ENCODE results near the gene RHOBTB1. TPM values are rescaled to one million over a fixed set of nuclear protein-coding genes. Genes with fewer than 3 reads are reported as not detected.
"Not testable (repeated sequence)": the region's sequence is repeated elsewhere in the genome, so short reads cannot be mapped to it uniquely, and the experiment has no call there.

Gene RHOBTB1
- total RNA-seq, 1 donor from 2014 or later: 21.5 TPM

DNA sequence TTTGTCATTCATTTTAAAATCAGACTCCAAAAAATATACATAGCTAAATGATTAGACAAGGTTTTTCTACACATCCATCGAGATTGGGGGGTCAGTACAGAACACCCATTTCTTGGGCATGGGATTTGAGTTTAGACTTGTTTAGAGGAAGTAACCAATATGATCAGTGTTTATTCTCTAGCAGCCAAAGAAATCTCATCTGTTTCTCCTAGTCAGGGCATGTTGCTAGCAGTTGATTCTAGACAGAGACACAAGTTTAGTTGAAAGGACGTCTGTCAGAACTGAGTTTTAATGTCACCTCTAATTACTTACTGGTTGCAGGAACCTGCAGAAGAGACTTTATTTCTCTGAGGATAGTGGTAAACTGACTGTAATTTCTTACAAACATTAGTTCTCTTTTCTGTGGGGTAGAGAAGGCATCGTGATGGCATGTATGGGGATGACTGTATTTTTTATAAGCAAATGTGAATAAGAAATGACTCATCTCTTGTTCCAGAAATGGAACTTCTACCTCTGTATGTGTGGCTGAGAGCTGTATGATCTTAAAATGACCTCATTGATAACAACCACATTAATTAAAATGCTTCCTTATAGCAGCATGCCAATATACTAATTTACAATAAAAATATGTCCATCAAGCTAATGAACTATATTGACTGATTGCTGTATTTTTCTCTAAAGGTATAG is 30.6 kb upstream of the RHOBTB1 start:
- Histone ChIP-seq H3K4me3 (no peak overlapping the region), H3K4me1 (no peaks in the 10 kb centered on the region), H4K20me1 (ENCODE audit: low read depth) (no peaks in the 10 kb centered on the region), H3K9me3 (ENCODE audit: low read depth) (no peaks in the 10 kb centered on the region), H3K79me2 (ENCODE audit: low read depth) (no peaks in the 10 kb centered on the region), H3K9ac (no peak overlapping the region), H2AFZ (replicated peaks) (no peak overlapping the region), H3K4me2 (no peak overlapping the region), H3K27ac (no peak overlapping the region), H3F3A (ENCODE audit: low read depth) (no peaks in the 10 kb centered on the region), H3K36me3 (no peaks in the 10 kb centered on the region), H3K27me3 (no peaks in the 10 kb centered on the region)
- no peaks in the 10 kb centered on the region for H3K36me3 Mint-ChIP-seq
- H3K4me1 Mint-ChIP-seq: no peaks in the 10 kb centered on the region
- no peaks in the 10 kb centered on the region for H3K27me3 Mint-ChIP-seq (ENCODE audit: insufficient read depth, low read depth)
- DNase-seq (ENCODE audit: low spot score): no peak
- no peak overlapping the region for H3K27ac Mint-ChIP-seq
- no peaks in the 10 kb centered on the region for H3K9me3 Mint-ChIP-seq
- TF ChIP-seq EZH2phosphoT487 (IDR thresholded peaks at IDR 0.05) (no peak), EZH2 (IDR thresholded peaks at IDR 0.05) (no peak)
- TF ChIP-seq, protein P1, sequence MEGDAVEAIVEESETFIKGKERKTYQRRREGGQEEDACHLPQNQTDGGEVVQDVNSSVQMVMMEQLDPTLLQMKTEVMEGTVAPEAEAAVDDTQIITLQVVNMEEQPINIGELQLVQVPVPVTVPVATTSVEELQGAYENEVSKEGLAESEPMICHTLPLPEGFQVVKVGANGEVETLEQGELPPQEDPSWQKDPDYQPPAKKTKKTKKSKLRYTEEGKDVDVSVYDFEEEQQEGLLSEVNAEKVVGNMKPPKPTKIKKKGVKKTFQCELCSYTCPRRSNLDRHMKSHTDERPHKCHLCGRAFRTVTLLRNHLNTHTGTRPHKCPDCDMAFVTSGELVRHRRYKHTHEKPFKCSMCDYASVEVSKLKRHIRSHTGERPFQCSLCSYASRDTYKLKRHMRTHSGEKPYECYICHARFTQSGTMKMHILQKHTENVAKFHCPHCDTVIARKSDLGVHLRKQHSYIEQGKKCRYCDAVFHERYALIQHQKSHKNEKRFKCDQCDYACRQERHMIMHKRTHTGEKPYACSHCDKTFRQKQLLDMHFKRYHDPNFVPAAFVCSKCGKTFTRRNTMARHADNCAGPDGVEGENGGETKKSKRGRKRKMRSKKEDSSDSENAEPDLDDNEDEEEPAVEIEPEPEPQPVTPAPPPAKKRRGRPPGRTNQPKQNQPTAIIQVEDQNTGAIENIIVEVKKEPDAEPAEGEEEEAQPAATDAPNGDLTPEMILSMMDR (IDR thresholded peaks at IDR 0.05): no peak
- H3K4me3 Mint-ChIP-seq: no peak overlapping the region

DNA sequence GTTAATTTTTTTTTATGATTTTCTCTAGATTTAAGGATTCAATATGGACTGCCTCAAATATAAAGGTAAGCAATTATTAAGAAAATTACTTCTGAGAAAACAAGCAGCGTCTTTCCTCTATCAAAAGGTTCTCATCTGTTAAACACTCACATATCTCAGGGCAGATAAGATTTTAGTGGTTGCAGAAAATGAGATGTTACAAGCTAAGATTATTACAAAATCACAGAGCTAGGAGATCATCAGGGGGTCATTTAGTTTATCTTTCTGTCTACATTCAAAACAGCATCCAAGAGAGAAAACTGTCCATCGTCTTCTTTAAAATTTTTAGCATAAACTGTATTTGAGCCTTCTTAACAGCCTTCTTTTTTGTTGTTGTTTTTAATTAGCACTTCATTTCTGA is 29.1 kb upstream of the RHOBTB1 start:
- Histone ChIP-seq H2AFZ (replicated peaks) (no peak overlapping the region), H3K36me3 (no peaks in the 10 kb centered on the region), H3K4me1 (no peaks in the 10 kb centered on the region), H3K9ac (no peak overlapping the region), H3K4me3 (no peak overlapping the region), H3K27ac (no peak overlapping the region), H4K20me1 (ENCODE audit: low read depth) (no peaks in the 10 kb centered on the region), H3F3A (ENCODE audit: low read depth) (no peaks in the 10 kb centered on the region), H3K79me2 (ENCODE audit: low read depth) (no peaks in the 10 kb centered on the region), H3K27me3 (no peaks in the 10 kb centered on the region), H3K9me3 (ENCODE audit: low read depth) (no peaks in the 10 kb centered on the region), H3K4me2 (no peak overlapping the region)
- Mint-ChIP-seq H3K4me1 (no peaks in the 10 kb centered on the region), H3K9me3 (no peaks in the 10 kb centered on the region), H3K27ac (no peak overlapping the region), H3K4me3 (no peak overlapping the region), H3K27me3 (ENCODE audit: insufficient read depth, low read depth) (no peaks in the 10 kb centered on the region), H3K36me3 (no peaks in the 10 kb centered on the region)
- TF ChIP-seq EZH2phosphoT487 (IDR thresholded peaks at IDR 0.05) (no peak), EZH2 (IDR thresholded peaks at IDR 0.05) (no peak)
- TF ChIP-seq, protein P1 (IDR thresholded peaks at IDR 0.05): no peak
- no peak for DNase-seq (ENCODE audit: low spot score)

DNA sequence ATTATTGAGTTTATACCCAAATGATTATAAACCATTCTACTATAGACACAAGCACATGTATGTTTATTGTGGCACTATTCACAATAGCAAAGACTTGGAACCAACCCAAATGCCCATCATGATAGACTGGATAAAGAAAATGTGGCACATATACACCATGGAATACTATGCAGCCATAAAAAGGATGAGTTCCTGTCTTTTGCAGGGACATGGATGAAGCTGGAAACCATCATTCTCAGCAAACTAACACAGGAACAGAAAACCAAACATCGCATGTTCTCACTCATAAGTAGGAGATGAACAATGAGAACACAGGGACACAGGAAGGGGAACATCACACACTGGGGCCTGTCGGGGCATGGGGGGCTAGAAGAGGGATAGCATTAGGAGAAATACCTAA is 28.2 kb upstream of the RHOBTB1 start:
- H3F3A ChIP-seq (ENCODE audit: low read depth); H3K27ac Mint-ChIP-seq; H3K36me3 ChIP-seq; H3K27me3 ChIP-seq; H4K20me1 ChIP-seq (ENCODE audit: low read depth); H3K4me1 Mint-ChIP-seq; H3K4me3 Mint-ChIP-seq; DNase-seq (ENCODE audit: low spot score); H2AFZ ChIP-seq (replicated peaks); H3K36me3 Mint-ChIP-seq; H3K4me1 ChIP-seq; H3K9ac ChIP-seq; H3K27ac ChIP-seq; H3K9me3 Mint-ChIP-seq; H3K27me3 Mint-ChIP-seq (ENCODE audit: insufficient read depth, low read depth); H3K9me3 ChIP-seq (ENCODE audit: low read depth); H3K4me3 ChIP-seq; H3K79me2 ChIP-seq (ENCODE audit: low read depth); H3K4me2 ChIP-seq: not testable (repeated sequence)

DNA sequence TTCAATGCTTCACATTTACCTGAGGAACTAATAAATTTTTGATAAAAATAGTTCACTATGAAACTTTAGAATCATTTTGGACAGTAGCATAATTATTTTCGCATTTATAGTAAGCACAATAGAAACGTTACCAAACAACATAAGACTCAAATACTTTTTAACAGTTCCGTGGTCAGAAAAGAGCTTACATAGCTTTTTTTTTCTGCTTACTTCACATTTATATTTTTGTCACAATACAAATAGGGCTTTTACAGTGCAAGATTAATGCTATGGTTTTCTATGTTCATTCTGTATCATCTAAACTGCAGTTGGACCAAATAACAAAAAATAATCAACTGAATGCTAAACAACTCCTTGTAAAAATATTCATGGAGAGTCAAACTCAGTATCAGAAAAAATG is 26.5 kb upstream of the RHOBTB1 start:
- Histone ChIP-seq H3K9me3 (ENCODE audit: low read depth) (no peaks in the 10 kb centered on the region), H4K20me1 (ENCODE audit: low read depth) (no peaks in the 10 kb centered on the region), H3K4me1 (no peaks in the 10 kb centered on the region), H3K36me3 (no peaks in the 10 kb centered on the region), H3K4me3 (no peak overlapping the region), H3F3A (ENCODE audit: low read depth) (no peaks in the 10 kb centered on the region), H3K4me2 (no peak overlapping the region), H3K27ac (no peak overlapping the region), H3K27me3 (no peaks in the 10 kb centered on the region), H3K79me2 (ENCODE audit: low read depth) (no peaks in the 10 kb centered on the region), H2AFZ (replicated peaks) (no peak overlapping the region), H3K9ac (no peak overlapping the region)
- no peak overlapping the region for H3K4me3 Mint-ChIP-seq
- DNase-seq (ENCODE audit: low spot score): no peak
- H3K4me1 Mint-ChIP-seq: no peaks in the 10 kb centered on the region
- H3K36me3 Mint-ChIP-seq: no peaks in the 10 kb centered on the region
- peaks cover 2% of the 10 kb centered on the region for H3K27me3 Mint-ChIP-seq (ENCODE audit: insufficient read depth, low read depth)
- TF ChIP-seq EZH2 (IDR thresholded peaks at IDR 0.05) (no peak), EZH2phosphoT487 (IDR thresholded peaks at IDR 0.05) (no peak)
- TF ChIP-seq, protein P1 (IDR thresholded peaks at IDR 0.05): no peak
- no peaks in the 10 kb centered on the region for H3K9me3 Mint-ChIP-seq
- no peak overlapping the region for H3K27ac Mint-ChIP-seq
